HG02884 (cell line): ENCODE measurements around the gene RGL4.

ENCODE experiments used
- ATAC-seq: cut with Tn5 transposase; IDR thresholded peaks from one replicate; pipeline ENCODE4 v1.9.1; 2021; ENCODE audit warnings: mild to moderate bottlenecking, moderate library complexity; ENCODE audit not compliant: unreplicated experiment

Gene RGL4

GRCh38 chr22:23677701-23677995 lies 13.2 kb upstream of the RGL4 start:
- no peak for ATAC-seq

GRCh38 chr22:23678133-23678532 lies 12.7 kb upstream of the RGL4 start:
- ATAC-seq = no peak

GRCh38 chr22:23681026-23681809 lies 9.6 kb upstream of the RGL4 start:
- no peak for ATAC-seq

- ATAC-seq = no peak
Measured at GRCh38 chr22:23682077-23682476, 8.7 kb upstream of the RGL4 start.

- ATAC-seq = no peak
Measured at GRCh38 chr22:23682827-23683355, 7.9 kb upstream of the RGL4 start.

- ATAC-seq = no peak
Measured at GRCh38 chr22:23683545-23683944, 7.3 kb upstream of the RGL4 start.

- no peak for ATAC-seq
Measured at GRCh38 chr22:23684026-23684425, 6.8 kb upstream of the RGL4 start.

- ATAC-seq = no peak
Measured at GRCh38 chr22:23684561-23685031, 6.2 kb upstream of the RGL4 start.

GRCh38 chr22:23685205-23685784 lies 5.5 kb upstream of the RGL4 start:
- ATAC-seq = no peak

- no peak for ATAC-seq
Measured at GRCh38 chr22:23686416-23687024, 4.3 kb upstream of the RGL4 start.

GRCh38 chr22:23688121-23688520 lies 2.7 kb upstream of the RGL4 start:
- no peak for ATAC-seq

- no peak for ATAC-seq
Measured at GRCh38 chr22:23688571-23688970, 2.2 kb upstream of the RGL4 start.

- no peak for ATAC-seq
Measured at GRCh38 chr22:23689414-23689813, 1.4 kb upstream of the RGL4 start.

GRCh38 chr22:23691748-23692423 lies 1.1 kb downstream of the RGL4 start:
- no peak for ATAC-seq

- ATAC-seq = no peak
Measured at GRCh38 chr22:23692598-23693291, 1.9 kb downstream of the RGL4 start.

GRCh38 chr22:23693979-23694680 lies 3.3 kb downstream of the RGL4 start:
- no peak for ATAC-seq

GRCh38 chr22:23695141-23695540 lies 4.3 kb downstream of the RGL4 start:
- ATAC-seq = no peak

GRCh38 chr22:23695571-23696325 lies 4.9 kb downstream of the RGL4 start:
- ATAC-seq = no peak

GRCh38 chr22:23696326-23696851 lies 5.6 kb downstream of the RGL4 start:
- ATAC-seq = peak; percentile 85
